HEK293 (cell line): ENCODE measurements around the gene ZNF578.

Source experiments
- FEZF1 ChIP-seq: fragments of 450-650 bp; formaldehyde crosslinking; IDR thresholded peaks from 2 replicates; pipeline ENCODE4 v1.5.1; 2016; ENCODE audit warnings: missing biosample characterization, missing genetic modification characterization
- GFI1B ChIP-seq: fragments of 450-650 bp; formaldehyde crosslinking; IDR thresholded peaks from 2 replicates; pipeline ENCODE4 v1.5.1; 2016; ENCODE audit warnings: missing biosample characterization, missing genetic modification characterization
- HOXC10 ChIP-seq: sonication (generic); formaldehyde crosslinking; IDR thresholded peaks from 2 replicates; pipeline ENCODE4 v1.8.1; 2023; ENCODE audit warnings: mild to moderate bottlenecking, missing genetic modification reagents
- REPIN1 ChIP-seq: fragments of 450-650 bp; formaldehyde crosslinking; IDR thresholded peaks from 2 replicates; pipeline ENCODE4 v1.5.1; 2017; ENCODE audit warnings: missing biosample characterization, missing genetic modification characterization, low read depth
- TCF7L2 ChIP-seq: IDR thresholded peaks from 2 replicates; pipeline ENCODE4 v1.6.1; 2011; ENCODE audit warnings: low read depth, mild to moderate bottlenecking, inconsistent platforms, low read length, moderate library complexity, borderline replicate concordance
- WT1 ChIP-seq: fragments of 450-650 bp; formaldehyde crosslinking; IDR thresholded peaks from 2 replicates; pipeline ENCODE4 v1.5.1; 2016; ENCODE audit warnings: missing biosample characterization, missing genetic modification characterization
- YY2 ChIP-seq: fragments of 450-650 bp; formaldehyde crosslinking; IDR thresholded peaks from 2 replicates; pipeline ENCODE4 v1.5.1; 2016; ENCODE audit warnings: missing biosample characterization, missing genetic modification characterization
- ZFP3 ChIP-seq: fragments of 450-650 bp; formaldehyde crosslinking; IDR thresholded peaks from 2 replicates; pipeline ENCODE4 v1.5.1; 2016; ENCODE audit warnings: low read depth, missing biosample characterization, missing genetic modification characterization
- ZFP37 ChIP-seq: fragments of 450-650 bp; formaldehyde crosslinking; IDR thresholded peaks from 2 replicates; pipeline ENCODE4 v1.5.1; 2016; ENCODE audit warnings: missing biosample characterization, missing genetic modification characterization
- ZFP69B ChIP-seq: fragments of 450-650 bp; formaldehyde crosslinking; IDR thresholded peaks from 2 replicates; pipeline ENCODE4 v1.5.1; 2016; ENCODE audit warnings: missing biosample characterization, missing genetic modification characterization
- ZNF140 ChIP-seq: fragments of 450-650 bp; formaldehyde crosslinking; IDR thresholded peaks from 2 replicates; pipeline ENCODE4 v1.5.1; 2016; ENCODE audit warnings: missing biosample characterization, missing genetic modification characterization
- ZNF221 ChIP-seq: fragments of 450-650 bp; formaldehyde crosslinking; IDR thresholded peaks from 2 replicates; pipeline ENCODE4 v1.5.1; 2017; ENCODE audit warnings: missing biosample characterization, missing genetic modification characterization, borderline replicate concordance
- ZNF223 ChIP-seq: fragments of 450-650 bp; formaldehyde crosslinking; IDR thresholded peaks from 2 replicates; pipeline ENCODE4 v1.5.1; 2016; ENCODE audit warnings: missing biosample characterization, missing genetic modification characterization
- ZNF24 ChIP-seq: fragments of 450-650 bp; formaldehyde crosslinking; IDR thresholded peaks from 2 replicates; pipeline ENCODE4 v1.5.1; 2016; ENCODE audit warnings: missing biosample characterization, missing genetic modification characterization
- ZNF335 ChIP-seq: fragments of 450-650 bp; formaldehyde crosslinking; conservative IDR thresholded peaks from 2 replicates; pipeline ENCODE4 v1.5.1; 2016; ENCODE audit warnings: missing biosample characterization, missing genetic modification characterization
- ZNF350 ChIP-seq: fragments of 450-650 bp; formaldehyde crosslinking; IDR thresholded peaks from 2 replicates; pipeline ENCODE4 v1.5.0; 2017; ENCODE audit warnings: missing biosample characterization, mild to moderate bottlenecking, missing genetic modification characterization
- ZNF37A ChIP-seq: fragments of 450-650 bp; IDR thresholded peaks from 2 replicates; pipeline ENCODE4 v1.5.1; 2018; ENCODE audit warnings: missing biosample characterization, missing genetic modification characterization
- ZNF426 ChIP-seq: fragments of 450-650 bp; formaldehyde crosslinking; IDR thresholded peaks from 2 replicates; pipeline ENCODE4 v1.5.1; 2017; ENCODE audit warnings: missing biosample characterization, missing genetic modification characterization, mild to moderate bottlenecking, inconsistent platforms, moderate library complexity
- ZNF561 ChIP-seq: fragments of 450-650 bp; IDR thresholded peaks from 2 replicates; pipeline ENCODE4 v1.5.1; 2018; ENCODE audit warnings: missing biosample characterization, missing genetic modification characterization, borderline replicate concordance
- ZNF626 ChIP-seq: fragments of 450-650 bp; sonication (Bioruptor Pico); formaldehyde crosslinking; IDR thresholded peaks from 2 replicates; pipeline ENCODE4 v1.5.1; 2018; ENCODE audit warnings: missing biosample characterization, missing genetic modification characterization, inconsistent platforms
- ZNF670 ChIP-seq: fragments of 450-650 bp; formaldehyde crosslinking; IDR thresholded peaks from 2 replicates; pipeline ENCODE4 v1.5.1; 2016; ENCODE audit warnings: missing biosample characterization, missing genetic modification characterization, low read depth
- ZNF747 ChIP-seq: fragments of 450-650 bp; formaldehyde crosslinking; IDR thresholded peaks from 2 replicates; pipeline ENCODE4 v1.5.1; 2016; ENCODE audit warnings: missing biosample characterization, missing genetic modification characterization
- ZNF777 ChIP-seq: fragments of 450-650 bp; formaldehyde crosslinking; IDR thresholded peaks from 2 replicates; pipeline ENCODE4 v1.5.1; 2017; ENCODE audit warnings: missing biosample characterization, missing genetic modification characterization, borderline replicate concordance
- TF ChIP-seq, protein P1 (sequence below): sonication (generic); formaldehyde crosslinking; IDR thresholded peaks from 2 replicates; pipeline ENCODE4 v1.8.1; 2022; ENCODE audit warnings: mild to moderate bottlenecking, moderate library complexity, missing genetic modification reagents
- TF ChIP-seq, protein P2 (sequence below): fragments of 450-650 bp; formaldehyde crosslinking; IDR thresholded peaks from 2 replicates; pipeline ENCODE4 v1.5.1; 2017; ENCODE audit warnings: missing biosample characterization, missing genetic modification characterization
- TF ChIP-seq, protein P3 (sequence below): fragments of 450-650 bp; formaldehyde crosslinking; optimal IDR thresholded peaks from 2 replicates; pipeline ENCODE3; 2016; ENCODE audit warnings: missing biosample characterization, mild to moderate bottlenecking, missing genetic modification characterization
- TF ChIP-seq, protein P4 (sequence below): fragments of 450-650 bp; formaldehyde crosslinking; IDR thresholded peaks from 2 replicates; pipeline ENCODE4 v1.5.1; 2017; ENCODE audit warnings: missing biosample characterization, missing genetic modification characterization
- TF ChIP-seq, protein P5 (sequence below): fragments of 450-650 bp; formaldehyde crosslinking; IDR thresholded peaks from 2 replicates; pipeline ENCODE4 v1.5.1; 2017; ENCODE audit warnings: missing biosample characterization, missing genetic modification characterization
- TF ChIP-seq, protein P6 (sequence below): fragments of 450-650 bp; formaldehyde crosslinking; IDR thresholded peaks from 2 replicates; pipeline ENCODE4 v1.5.1; 2016; ENCODE audit warnings: missing biosample characterization, missing genetic modification characterization
- TF ChIP-seq, protein P7 (sequence below): fragments of 450-650 bp; formaldehyde crosslinking; IDR thresholded peaks from 2 replicates; pipeline ENCODE4 v1.5.1; 2016; ENCODE audit warnings: missing biosample characterization, missing genetic modification characterization, borderline replicate concordance

ZNF578 gene

DNA sequence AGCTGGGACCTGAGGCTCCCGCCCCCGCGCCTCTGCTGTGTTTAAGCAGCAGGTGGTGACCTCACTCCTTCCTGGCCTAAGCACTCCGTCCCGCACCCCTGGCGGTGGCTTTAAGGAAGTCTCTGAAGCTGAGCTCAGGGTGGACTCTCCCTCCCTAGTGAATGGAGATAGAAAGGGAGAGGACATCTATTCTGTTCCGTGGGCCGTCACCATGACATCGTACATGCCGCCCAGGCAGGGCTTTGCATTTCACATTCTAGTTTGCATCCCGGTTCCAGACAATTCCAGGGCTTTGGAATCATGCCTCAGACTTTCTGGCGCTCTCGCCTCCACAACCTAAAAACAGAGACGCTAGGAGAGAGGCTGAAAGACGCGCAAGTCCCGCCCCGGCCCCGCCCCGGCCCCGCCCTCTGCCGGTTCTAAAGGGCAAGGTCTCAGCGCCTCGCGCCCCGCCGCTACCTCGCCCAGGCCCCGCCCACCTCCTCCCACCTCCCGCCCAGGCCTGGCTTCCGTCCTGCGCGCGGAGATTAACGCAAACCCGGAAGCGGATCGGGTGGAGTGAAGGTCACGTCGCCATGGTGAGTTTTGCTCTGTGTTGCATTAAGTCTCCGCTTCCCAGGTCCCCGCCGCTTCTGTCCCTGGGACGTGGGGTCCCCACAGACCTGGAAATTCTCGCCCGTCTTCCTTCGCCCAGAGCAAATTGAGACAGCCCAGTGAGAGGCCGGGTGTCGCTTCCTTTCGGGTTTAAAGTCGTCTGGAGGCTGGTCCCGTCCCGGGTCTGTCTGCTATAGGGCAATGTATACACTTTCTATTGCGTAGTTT lies 74.0 kb downstream of the ZNF578 start, which contains the start of gene ZNF808 (continued):
- no peak for TF ChIP-seq ZFP37 (tag by site-specific recombination)
- TF ChIP-seq ZNF670 (tag by site-specific recombination): no peak
- TF ChIP-seq GFI1B (tag by site-specific recombination): no peak
- no peak for TF ChIP-seq ZNF221
- TF ChIP-seq, protein P1, sequence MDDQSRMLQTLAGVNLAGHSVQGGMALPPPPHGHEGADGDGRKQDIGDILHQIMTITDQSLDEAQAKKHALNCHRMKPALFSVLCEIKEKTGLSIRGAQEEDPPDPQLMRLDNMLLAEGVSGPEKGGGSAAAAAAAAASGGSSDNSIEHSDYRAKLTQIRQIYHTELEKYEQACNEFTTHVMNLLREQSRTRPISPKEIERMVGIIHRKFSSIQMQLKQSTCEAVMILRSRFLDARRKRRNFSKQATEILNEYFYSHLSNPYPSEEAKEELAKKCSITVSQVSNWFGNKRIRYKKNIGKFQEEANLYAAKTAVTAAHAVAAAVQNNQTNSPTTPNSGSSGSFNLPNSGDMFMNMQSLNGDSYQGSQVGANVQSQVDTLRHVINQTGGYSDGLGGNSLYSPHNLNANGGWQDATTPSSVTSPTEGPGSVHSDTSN: no peak
- no peak for TF ChIP-seq ZNF37A (tag by site-specific recombination)
- TF ChIP-seq, protein P2, sequence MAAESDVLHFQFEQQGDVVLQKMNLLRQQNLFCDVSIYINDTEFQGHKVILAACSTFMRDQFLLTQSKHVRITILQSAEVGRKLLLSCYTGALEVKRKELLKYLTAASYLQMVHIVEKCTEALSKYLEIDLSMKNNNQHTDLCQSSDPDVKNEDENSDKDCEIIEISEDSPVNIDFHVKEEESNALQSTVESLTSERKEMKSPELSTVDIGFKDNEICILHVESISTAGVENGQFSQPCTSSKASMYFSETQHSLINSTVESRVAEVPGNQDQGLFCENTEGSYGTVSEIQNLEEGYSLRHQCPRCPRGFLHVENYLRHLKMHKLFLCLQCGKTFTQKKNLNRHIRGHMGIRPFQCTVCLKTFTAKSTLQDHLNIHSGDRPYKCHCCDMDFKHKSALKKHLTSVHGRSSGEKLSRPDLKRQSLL (tag by site-specific recombination): no peak
- TF ChIP-seq YY2: no peak
- TF ChIP-seq TCF7L2: no peak
- no peak for TF ChIP-seq FEZF1 (tag by site-specific recombination)
- no peak for TF ChIP-seq ZNF140 (tag by site-specific recombination)
- peak; percentile 80 for TF ChIP-seq ZNF350
- TF ChIP-seq, protein P3, sequence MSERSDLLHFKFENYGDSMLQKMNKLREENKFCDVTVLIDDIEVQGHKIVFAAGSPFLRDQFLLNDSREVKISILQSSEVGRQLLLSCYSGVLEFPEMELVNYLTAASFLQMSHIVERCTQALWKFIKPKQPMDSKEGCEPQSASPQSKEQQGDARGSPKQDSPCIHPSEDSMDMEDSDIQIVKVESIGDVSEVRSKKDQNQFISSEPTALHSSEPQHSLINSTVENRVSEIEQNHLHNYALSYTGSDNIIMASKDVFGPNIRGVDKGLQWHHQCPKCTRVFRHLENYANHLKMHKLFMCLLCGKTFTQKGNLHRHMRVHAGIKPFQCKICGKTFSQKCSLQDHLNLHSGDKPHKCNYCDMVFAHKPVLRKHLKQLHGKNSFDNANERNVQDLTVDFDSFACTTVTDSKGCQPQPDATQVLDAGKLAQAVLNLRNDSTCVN: peak; percentile 16
- no peak for TF ChIP-seq ZNF626 (tag by site-specific recombination)
- no peak for TF ChIP-seq ZNF426 (tag by site-specific recombination)
- TF ChIP-seq ZNF777 (tag by site-specific recombination): no peak
- TF ChIP-seq, protein P4, sequence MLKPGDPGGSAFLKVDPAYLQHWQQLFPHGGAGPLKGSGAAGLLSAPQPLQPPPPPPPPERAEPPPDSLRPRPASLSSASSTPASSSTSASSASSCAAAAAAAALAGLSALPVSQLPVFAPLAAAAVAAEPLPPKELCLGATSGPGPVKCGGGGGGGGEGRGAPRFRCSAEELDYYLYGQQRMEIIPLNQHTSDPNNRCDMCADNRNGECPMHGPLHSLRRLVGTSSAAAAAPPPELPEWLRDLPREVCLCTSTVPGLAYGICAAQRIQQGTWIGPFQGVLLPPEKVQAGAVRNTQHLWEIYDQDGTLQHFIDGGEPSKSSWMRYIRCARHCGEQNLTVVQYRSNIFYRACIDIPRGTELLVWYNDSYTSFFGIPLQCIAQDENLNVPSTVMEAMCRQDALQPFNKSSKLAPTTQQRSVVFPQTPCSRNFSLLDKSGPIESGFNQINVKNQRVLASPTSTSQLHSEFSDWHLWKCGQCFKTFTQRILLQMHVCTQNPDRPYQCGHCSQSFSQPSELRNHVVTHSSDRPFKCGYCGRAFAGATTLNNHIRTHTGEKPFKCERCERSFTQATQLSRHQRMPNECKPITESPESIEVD (tag by site-specific recombination): no peak
- no peak for TF ChIP-seq ZNF747
- TF ChIP-seq, protein P5, sequence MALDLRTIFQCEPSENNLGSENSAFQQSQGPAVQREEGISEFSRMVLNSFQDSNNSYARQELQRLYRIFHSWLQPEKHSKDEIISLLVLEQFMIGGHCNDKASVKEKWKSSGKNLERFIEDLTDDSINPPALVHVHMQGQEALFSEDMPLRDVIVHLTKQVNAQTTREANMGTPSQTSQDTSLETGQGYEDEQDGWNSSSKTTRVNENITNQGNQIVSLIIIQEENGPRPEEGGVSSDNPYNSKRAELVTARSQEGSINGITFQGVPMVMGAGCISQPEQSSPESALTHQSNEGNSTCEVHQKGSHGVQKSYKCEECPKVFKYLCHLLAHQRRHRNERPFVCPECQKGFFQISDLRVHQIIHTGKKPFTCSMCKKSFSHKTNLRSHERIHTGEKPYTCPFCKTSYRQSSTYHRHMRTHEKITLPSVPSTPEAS (tag by site-specific recombination): no peak
- TF ChIP-seq ZNF561 (tag by site-specific recombination): peak; percentile 57; the same call in 1 of the 2 replicates
- TF ChIP-seq ZFP69B (tag by site-specific recombination): no peak
- TF ChIP-seq WT1 (tag by site-specific recombination): no peak
- TF ChIP-seq ZNF335: peak; percentile 66
- no peak for TF ChIP-seq ZNF223
- TF ChIP-seq, protein P6, sequence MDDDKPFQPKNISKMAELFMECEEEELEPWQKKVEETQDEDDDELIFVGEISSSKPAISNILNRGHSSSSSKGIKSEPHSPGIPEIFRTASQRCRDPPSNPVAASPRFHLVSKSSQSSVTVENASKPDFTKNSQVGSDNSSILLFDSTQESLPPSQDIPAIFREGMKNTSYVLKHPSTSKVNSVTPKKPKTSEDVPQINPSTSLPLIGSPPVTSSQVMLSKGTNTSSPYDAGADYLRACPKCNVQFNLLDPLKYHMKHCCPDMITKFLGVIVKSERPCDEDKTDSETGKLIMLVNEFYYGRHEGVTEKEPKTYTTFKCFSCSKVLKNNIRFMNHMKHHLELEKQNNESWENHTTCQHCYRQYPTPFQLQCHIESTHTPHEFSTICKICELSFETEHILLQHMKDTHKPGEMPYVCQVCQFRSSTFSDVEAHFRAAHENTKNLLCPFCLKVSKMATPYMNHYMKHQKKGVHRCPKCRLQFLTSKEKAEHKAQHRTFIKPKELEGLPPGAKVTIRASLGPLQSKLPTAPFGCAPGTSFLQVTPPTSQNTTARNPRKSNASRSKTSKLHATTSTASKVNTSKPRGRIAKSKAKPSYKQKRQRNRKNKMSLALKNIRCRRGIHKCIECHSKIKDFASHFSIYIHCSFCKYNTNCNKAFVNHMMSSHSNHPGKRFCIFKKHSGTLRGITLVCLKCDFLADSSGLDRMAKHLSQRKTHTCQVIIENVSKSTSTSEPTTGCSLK (tag by site-specific recombination): no peak
- TF ChIP-seq REPIN1 (tag by site-specific recombination): no peak
- TF ChIP-seq HOXC10 (CRISPR knock-in tag): no peak
- TF ChIP-seq ZFP3 (tag by site-specific recombination): no peak
- TF ChIP-seq ZNF24 (tag by site-specific recombination): no peak
- TF ChIP-seq, protein P7, sequence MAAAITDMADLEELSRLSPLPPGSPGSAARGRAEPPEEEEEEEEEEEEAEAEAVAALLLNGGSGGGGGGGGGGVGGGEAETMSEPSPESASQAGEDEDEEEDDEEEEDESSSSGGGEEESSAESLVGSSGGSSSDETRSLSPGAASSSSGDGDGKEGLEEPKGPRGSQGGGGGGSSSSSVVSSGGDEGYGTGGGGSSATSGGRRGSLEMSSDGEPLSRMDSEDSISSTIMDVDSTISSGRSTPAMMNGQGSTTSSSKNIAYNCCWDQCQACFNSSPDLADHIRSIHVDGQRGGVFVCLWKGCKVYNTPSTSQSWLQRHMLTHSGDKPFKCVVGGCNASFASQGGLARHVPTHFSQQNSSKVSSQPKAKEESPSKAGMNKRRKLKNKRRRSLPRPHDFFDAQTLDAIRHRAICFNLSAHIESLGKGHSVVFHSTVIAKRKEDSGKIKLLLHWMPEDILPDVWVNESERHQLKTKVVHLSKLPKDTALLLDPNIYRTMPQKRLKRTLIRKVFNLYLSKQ (tag by site-specific recombination): no peak
